Glomerular visceral epithelial cell (primary cell): ENCODE data around the gene TPRG1L.

ENCODE experiments used
- DNase-seq: peaks from one replicate; pipeline ENCODE4 v3.0.0-alpha.2; 2016; ENCODE audit errors: extremely low spot score

TPRG1L gene

GRCh38 chr1:3628445-3628844 is 3.6 kb downstream of the TPRG1L start:
- no peak for DNase-seq

GRCh38 chr1:3629561-3630160 is 4.8 kb downstream of the TPRG1L start:
- DNase-seq = no peak

GRCh38 chr1:3630161-3630611 is 5.4 kb downstream of the TPRG1L start:
- no peak for DNase-seq

GRCh38 chr1:3630914-3631313 is 6.1 kb downstream of the TPRG1L start:
- no peak for DNase-seq

- no peak for DNase-seq
Observed at GRCh38 chr1:3631320-3632260, 6.8 kb downstream of the TPRG1L start.

GRCh38 chr1:3632298-3632697 is 7.5 kb downstream of the TPRG1L start:
- DNase-seq = no peak

- DNase-seq = no peak
Observed at GRCh38 chr1:3632716-3633343, 8.0 kb downstream of the TPRG1L start.

GRCh38 chr1:3633344-3634058 is 8.7 kb downstream of the TPRG1L start:
- no peak for DNase-seq

- DNase-seq = no peak
Observed at GRCh38 chr1:3634059-3634800, 9.4 kb downstream of the TPRG1L start.

GRCh38 chr1:3636080-3636479 is 11.3 kb downstream of the TPRG1L start:
- no peak for DNase-seq

- no peak for DNase-seq
Observed at GRCh38 chr1:3636531-3636930, 11.7 kb downstream of the TPRG1L start.

- no peak for DNase-seq
Observed at GRCh38 chr1:3638027-3638426, 13.2 kb downstream of the TPRG1L start.

- no peak for DNase-seq
Observed at GRCh38 chr1:3638676-3639075, 13.9 kb downstream of the TPRG1L start.

- no peak for DNase-seq
Observed at GRCh38 chr1:3639397-3639911, 14.6 kb downstream of the TPRG1L start.

GRCh38 chr1:3640121-3640837 is 15.5 kb downstream of the TPRG1L start:
- DNase-seq = no peak

GRCh38 chr1:3641046-3641760 is 16.4 kb downstream of the TPRG1L start:
- DNase-seq = no peak

GRCh38 chr1:3641816-3642215 is 17.0 kb downstream of the TPRG1L start:
- DNase-seq = no peak

GRCh38 chr1:3642919-3643675 is 18.3 kb downstream of the TPRG1L start:
- no peak for DNase-seq

- DNase-seq = no peak
Observed at GRCh38 chr1:3644273-3644672, 19.5 kb downstream of the TPRG1L start.
